ENCODE results near the gene PTPN23.
"Not testable (repeated sequence)": the region's sequence is repeated elsewhere in the genome, so short reads cannot be mapped to it uniquely, and the experiment has no call there.

PTPN23 gene

DNA sequence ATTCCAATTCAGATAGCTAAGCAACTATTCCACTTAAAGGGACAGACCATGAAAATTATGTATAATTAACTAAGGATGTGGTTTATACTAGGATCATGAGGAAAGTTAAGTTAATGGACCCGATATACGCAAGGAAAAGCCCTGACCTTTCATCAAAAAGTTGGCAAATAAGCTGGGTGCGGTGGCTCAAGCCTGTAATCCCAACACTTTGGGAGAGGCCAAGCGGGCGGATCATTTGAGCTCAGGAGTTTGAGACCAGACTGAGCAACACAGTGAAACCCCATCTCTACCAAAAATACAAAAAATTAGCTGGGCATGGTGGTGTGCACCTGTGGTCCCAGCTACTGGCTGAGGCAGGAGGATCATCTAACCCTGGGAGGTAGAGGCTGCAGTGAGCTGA, 55.4 kb downstream of the PTPN23 start:
- no peak for DNase-seq (ENCODE audit: low read depth in 1 of 2, low spot score in 1 of 2)

DNA sequence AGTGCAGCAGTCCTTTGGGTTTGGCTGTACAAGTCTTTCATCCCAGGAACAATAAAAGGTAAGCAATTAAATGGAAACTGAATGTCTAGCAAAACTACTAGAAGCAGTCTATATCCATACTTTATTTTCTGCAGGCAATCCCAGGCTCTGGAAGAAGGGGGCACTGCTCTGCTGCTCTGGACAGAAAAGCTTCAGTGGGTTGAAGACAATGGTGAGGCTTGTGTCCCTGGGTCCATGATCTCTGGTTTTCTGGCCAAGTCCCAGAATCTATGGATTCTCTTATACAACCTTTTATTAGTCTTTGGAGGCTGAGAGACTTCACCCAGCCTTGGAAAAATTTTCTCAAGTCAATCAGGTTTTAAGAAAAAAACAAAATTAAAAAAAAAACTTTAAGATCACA, 59.3 kb downstream of the PTPN23 start:
- DNase-seq (ENCODE audit: low read depth in 1 of 2, low spot score in 1 of 2), result no peak

DNA sequence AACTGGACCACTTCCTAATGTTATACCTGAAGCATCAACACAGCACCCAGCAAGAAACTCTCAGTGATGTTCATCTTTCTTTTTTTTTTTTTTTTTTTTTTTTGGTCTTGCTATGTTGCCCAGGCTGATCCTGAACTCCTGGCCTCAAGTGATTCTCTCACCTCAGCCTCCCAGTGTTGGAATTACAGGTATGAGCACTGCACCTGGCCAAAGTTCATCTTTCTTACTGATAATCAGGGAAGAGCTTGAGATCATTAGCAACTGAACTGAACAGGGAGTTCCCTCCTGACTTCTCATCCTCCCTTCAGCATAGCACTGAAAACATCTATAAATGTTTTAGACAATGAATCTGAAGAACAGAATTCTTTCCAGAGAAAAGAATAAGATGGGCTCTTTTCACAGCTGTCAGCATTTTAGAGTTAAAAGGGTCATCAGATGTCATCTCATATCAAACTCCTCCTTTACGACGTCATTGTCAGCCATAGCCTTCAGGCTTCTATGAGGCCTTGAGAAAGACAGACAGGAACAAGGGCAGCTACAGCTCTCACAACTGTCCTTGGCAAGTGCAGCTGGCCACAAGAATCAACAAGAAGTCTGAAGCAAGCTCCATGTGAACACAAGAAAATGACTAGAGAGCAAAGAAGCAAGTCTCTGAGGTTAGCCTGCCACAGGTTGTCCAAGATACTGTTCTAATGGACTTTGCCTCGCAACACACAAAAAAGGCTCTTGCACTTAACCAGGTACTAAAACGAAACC, 61.2 kb downstream of the PTPN23 start:
- DNase-seq (ENCODE audit: low read depth in 1 of 2, low spot score in 1 of 2), result no peak

DNA sequence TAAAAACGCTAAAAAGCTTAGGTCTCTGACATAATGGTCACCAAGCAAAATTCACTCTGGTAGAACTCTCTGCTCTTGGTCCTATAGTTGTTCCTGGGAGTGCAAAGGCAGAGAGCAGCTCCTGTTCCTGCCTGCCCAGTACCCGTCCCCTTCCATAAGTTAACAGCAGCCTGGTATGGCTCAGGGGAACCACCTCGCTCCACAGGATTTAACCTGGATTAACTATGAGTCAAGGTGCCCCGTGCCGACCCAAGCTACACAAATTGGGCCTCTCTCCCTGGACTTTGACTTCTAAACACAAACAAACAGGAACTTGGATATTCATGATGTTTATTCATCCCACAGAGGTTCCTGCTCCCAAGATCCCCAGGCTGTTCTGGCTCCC, 62.8 kb downstream of the PTPN23 start:
- DNase-seq (ENCODE audit: low read depth in 1 of 2, low spot score in 1 of 2), result no peak

DNA sequence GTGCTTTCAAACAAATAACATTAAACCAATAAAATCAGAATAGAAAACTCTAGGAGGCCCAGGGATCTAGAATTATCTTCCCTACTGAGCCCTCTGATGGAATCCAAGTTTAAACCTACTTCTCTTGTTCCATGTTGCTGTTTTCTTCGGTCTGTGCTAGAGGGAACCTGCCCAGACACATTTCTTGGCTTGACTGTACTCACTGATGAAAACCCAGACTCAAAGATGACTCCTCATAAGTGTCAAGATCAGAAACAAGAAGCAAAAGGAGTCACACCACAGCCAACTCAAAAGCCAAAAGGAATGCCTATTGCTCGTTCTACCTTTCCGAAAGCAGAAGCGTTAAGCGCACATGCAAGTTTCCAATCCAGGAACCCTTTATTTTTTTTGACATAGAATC, 63.3 kb downstream of the PTPN23 start:
- no peak for DNase-seq (ENCODE audit: low read depth in 1 of 2, low spot score in 1 of 2)

DNA sequence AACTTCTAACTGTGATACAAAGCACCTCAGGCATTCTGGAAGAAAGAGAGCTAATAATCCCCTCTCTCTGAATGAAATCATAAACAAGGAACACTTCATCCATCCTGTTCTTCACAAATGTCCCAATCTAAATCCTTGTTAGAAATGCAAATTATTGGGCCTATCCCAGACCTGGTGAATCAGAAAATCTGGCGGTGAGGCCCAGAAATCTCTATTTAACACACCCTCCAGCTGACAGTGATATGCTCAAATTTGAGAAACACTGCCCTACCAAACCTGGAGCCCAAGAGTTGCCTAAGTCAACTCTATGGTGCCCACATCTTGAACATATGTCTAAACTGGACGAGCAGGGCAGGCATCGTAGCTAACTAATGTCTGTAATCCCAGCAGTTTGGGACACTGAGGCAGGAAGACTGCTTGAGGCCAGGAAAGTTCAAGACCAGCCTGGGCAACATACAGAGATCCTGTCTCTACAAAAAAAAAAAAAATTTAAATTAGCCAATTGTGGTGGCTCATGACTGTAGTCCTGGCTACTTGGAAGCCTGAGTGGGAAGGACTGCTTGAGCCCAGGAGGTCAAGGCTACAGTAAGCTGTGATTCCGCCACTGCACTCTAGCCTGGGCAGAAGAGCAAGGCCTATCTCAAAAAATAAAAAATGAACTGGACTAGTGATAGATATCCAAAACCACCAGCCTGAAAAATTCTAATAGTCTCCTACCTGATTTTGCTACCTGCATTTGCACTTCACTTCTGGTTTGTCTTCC, 71.8 kb downstream of the PTPN23 start:
- DNase-seq (ENCODE audit: low read depth in 1 of 2, low spot score in 1 of 2), result no peak

DNA sequence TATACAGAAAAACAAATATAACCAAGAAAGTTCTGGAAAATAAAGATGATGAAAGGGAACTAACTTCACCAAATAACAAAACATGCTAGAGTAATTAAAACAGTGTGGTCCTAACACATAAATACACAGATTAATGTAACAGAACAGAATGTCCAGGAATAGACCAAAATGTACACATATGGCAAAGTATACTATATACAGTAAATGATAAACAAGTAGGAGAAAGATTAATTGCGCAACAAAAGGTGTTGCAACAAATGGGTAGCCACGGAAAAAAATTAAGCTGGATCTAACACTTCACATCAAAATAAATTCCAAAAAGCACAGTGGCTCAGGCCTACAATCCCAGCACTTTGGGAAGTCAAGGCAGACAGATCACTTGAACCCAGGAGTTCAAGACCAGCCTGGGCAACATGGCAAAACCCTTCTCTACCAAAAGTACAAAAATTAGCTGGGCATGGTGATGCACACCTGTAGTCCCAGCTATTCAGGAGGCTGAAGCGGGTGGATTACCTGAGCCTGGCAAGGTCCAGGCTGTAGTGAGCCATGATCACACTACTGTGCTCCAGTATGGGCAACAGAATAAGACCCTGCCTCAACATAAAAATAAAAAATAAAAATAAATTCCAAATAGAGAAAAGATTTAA, 75.1 kb downstream of the PTPN23 start:
- DNase-seq (ENCODE audit: low read depth in 1 of 2, low spot score in 1 of 2), result no peak

DNA sequence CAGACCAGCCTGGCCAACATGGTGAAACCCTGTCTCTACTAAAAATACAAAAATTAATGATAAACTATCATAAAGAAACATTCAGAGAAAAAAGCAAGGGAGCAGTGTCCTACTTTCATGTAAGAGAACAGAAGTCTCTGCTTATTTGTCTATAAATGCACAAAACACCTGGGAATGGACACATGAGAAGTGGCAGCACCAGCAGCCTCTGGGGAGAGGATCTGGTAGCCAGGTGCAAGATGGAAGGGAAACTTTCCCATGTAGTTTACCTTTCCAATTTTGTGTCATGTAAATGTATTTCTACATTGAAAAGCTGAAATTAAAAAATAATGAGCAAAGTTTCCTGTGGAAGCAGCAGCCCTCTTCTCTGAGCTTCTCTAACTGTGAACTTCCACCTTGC, 76.2 kb downstream of the PTPN23 start:
- DNase-seq (ENCODE audit: low read depth in 1 of 2, low spot score in 1 of 2), result no peak

DNA sequence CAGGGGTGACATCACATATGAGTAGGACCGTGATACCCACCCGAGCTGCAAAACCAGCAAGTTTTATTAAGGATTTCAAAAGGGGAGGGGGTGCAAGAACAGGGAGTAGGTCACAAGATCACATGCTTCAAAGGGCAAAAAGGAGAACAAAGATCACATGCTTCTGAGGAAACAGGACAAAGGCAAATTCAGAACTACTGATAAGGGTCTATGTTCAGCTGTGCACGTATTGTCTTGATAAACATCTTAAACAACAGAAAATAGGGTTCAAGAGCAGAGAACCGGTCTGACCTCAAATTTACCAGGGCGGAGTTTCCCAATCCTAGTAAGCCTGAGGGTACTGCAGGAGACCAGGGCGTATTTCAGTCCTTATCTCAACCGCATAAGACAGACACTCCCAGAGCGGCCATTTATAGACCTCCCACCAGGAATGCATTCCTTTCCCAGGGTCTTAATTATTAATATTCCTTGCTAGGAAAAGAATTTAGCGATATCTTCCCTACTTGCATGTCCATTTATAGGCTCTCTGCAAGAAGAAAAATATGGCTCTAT, 78.8 kb downstream of the PTPN23 start:
- DNase-seq (ENCODE audit: low read depth in 1 of 2, low spot score in 1 of 2), result not testable (repeated sequence)

Measured in activated CD4-positive, alpha-beta T cell treated with anti-CD3 and anti-CD28 coated beads, Interleukin-2, amount 50 U/mL, for 24 hours (primary cell).